GM19240 (cell line): Measurements from ENCODE around the gene CGRRF1.

Experiments
- DNase-seq: peaks from one replicate; pipeline ENCODE4 v3.0.0; 2011; ENCODE audit warnings: low spot score; ENCODE audit not compliant: insufficient read length

Gene CGRRF1

GRCh38 chr14:54572316-54572715 is 62.6 kb downstream of the CGRRF1 start:
- no peak for DNase-seq

GRCh38 chr14:54574528-54574927 is 64.8 kb downstream of the CGRRF1 start:
- DNase-seq: no peak

DNA sequence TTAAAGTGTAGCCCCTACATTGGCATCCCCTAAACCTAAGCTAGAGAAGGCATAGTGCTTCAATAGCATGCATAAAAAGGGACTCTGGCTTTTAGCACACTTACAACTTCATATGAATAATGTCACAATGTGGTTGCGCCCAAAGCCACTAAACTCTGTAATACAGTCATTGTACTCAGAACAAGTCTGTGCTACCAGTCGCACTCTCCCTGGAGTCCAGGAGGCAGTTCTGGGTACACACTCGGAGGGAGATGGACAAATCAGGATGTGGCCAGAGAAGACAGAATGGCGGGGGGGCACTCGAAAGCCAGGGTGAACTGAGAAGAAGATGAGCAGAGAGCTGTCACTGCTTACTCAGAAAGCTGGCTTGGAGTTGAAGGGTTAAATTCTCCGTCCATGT is 67.8 kb downstream of the CGRRF1 start:
- DNase-seq: no peak

- DNase-seq: no peak
Measured at GRCh38 chr14:54577977-54578376, 68.3 kb downstream of the CGRRF1 start.

GRCh38 chr14:54579621-54580020 is 69.9 kb downstream of the CGRRF1 start:
- DNase-seq: no peak

- no peak for DNase-seq
Measured at GRCh38 chr14:54580933-54581332, 71.2 kb downstream of the CGRRF1 start.

GRCh38 chr14:54582334-54582733 is 72.6 kb downstream of the CGRRF1 start:
- no peak for DNase-seq

GRCh38 chr14:54584097-54584496 is 74.4 kb downstream of the CGRRF1 start:
- no peak for DNase-seq

- DNase-seq: no peak
Measured at GRCh38 chr14:54585214-54585613, 75.5 kb downstream of the CGRRF1 start.
